NCI-H2107 (cell line): ENCODE results near the gene MAGI2.
"Not testable (repeated sequence)": the region's sequence is repeated elsewhere in the genome, so short reads cannot be mapped to it uniquely, and the experiment has no call there.

Experiments
- DNase-seq: peaks from one replicate; lab custom pipeline; 2025; lab: John Stamatoyannopoulos, UW

Gene MAGI2

DNA sequence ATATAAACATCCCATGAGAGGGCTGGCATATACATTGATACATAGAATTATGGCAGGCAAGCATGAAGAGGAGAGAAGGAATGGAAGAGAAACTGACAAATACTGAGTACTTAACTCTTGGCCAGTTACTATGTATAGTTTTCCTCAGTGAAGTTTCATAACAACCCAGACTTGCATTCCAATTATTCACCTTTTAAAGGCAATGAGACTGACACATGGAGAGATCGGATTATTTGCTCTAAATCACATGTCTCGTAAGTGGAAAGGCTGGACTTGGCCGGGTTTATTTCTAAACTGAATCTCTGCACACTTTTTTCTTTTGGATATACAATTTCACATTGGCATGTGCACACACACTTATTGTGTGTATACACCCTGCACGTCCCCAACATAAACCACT, 1106.6 kb downstream of the MAGI2 start:
- DNase-seq, result no peak

DNA sequence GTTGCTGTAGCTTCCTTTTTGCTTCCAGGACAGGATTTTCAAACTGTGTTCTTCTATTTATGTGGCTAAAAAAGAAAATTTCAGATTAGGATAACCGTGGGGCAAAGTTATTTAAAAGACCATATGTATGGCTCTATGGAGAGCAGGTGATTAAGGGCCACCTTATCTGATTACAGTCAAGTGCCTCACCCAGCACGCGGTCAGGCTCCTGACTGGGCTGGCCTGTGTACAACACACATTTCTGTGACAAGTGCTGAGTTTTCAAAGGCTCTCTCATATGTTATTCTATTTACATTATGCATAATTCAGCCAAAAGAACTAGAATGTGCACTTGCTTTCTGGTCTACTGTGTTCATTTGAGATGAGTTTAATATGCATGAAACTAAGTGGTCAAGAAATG, 1107.5 kb downstream of the MAGI2 start:
- DNase-seq, result no peak

DNA sequence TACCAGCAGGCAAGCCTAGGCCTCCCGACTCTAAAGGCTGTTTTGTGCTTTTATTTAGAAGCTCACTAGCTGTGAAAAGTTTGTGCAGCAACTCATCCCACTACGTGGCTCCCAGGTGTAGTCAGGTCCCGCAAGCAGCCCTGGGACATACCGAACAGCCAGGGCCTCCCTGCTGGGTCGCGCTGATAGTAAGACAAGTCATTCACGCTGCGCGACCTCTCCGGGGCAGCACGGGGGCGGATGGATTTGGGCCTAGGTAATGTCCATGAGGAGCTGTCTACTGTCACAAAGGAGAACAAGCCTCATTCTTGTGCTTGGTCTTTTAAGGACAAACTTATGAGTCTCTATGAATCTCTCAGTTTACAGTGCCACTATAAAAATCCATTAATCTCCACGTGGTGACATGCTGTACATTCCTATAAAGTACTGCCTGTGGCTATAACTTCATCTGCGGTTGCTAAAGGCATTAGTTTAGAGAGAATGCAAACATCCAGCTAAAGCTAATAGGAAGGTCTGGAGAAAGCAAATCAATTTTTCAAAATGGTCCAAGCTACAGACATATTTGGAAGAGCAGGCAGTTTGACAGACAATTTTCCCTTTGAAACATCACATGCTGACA, 1108.1 kb downstream of the MAGI2 start:
- DNase-seq, result no peak

DNA sequence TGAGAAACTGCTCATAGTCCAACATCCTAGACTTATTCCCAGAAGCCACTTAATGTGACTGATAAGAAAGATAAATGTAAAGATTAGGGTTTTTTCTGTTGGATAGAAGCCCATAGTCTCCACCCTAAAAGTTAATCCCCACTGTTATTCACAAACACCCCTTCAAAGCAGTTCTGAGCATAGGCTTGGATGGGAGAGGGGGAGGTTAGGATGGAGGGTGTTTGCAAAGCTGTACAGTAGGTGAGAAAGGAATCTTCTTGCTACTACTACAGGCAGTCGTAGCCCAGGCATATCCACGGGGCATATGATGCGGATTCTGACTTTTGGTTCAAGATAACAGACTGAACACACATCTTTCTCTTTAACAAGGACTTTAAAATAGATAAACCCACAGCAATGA, 1119.0 kb downstream of the MAGI2 start:
- DNase-seq, result no peak

DNA sequence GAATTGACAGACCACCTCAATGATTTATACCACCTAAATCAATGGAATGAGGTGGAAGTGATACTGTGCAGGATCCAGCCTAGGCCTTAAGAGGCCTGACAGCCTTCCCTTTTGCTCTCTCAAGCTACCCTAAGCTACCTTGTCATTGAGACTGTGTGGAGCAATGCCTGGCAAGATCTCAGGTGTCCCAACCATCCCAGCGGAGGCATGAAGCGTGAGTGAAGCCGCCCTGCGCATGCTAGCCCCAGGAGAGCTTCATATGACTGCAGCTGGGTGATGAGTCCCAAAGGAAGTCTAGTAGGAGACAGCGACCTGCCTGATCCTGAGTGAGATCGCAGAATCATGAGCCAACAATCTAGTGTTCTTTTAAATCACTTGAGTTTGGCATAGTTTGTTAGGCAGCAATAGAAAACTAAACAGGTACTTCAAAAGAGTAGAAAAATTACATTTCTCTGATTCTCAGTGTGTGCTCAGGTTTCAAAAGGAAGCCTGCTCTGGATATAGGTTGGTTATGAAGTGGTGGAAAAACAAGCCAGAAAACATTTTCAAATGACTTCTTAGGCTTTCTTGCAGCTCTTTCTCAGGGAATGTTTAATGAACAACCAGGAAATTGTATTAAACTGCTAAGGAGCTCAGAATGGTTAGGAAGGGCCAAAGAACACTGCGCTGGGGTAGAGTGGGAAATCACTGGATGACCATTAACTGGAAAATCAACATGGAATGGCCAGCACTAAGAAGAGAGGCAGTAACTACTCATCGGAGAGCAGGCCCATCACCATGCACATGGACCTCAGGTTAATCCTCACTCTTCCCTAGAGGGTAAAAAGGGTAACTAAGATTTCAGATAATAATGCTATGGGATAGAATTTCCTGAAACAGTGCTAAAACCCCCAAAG, 1119.7 kb downstream of the MAGI2 start:
- DNase-seq, result no peak

DNA sequence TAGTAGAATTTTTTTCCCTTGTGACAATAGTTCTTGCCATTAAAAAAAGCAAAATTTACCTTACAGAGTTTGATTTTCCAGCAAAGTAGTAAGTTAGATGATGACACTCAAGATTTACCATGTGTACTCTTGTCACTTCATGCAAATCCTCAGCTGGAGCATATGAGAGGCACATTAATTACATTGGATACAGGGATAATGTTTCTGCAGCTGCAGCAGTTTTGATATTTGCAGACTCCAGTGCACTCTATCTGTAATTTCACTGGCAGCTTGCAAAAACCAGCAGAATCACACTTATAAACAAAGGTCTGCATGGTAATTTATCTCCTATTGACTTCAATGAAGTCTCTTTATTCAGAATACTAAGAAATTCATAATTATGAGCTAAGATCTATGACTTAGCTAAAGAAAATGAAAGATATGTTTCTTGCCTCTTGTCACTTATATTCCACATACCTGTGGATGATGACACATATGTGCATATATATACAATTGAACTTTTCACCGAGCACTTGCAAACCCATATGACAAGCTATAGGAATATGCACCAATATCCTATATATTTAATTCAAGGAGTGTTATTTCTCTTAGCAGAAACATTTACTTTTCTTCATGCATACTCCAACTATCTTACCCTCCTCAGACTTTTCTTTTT, 1124.3 kb downstream of the MAGI2 start:
- DNase-seq, result no peak

DNA sequence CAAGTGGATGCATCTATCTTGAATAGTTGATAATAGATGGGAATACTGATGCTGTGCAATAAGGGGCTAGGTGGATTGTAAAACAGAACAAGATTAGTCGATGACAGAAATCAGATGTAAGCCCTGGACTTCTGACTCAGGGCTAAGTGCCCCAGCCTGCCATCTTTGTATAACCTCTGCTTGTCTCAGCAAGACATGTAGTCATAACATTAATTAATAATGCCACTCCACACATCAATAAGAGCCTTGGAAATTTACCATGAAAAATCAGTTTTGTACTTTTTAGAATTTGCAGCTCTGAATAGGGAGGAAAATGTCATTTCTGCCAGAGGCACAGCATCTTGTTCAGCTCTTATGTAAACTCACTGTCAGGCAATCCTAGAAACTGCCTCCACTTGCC, 1125.7 kb downstream of the MAGI2 start:
- no peak for DNase-seq

DNA sequence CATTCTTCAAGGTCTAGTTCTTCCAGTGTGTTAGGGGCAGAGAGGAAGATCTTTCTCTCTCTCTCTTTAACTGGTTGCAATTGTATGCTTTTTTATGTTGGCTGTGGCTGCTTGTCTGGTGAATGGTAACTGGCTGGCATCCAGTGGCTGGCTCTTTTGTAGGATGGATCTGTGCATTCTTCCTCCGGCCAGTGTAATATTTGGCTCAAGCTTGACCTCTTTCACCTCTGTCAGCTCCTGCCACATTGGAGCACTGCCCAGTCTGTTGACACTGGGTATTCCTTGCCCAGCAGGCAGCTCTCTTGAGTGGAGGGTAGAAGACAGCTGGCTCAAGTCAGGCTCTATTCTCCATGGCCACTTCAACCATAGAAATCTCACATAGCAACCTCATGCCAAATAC, 1126.6 kb downstream of the MAGI2 start:
- DNase-seq, result no peak

DNA sequence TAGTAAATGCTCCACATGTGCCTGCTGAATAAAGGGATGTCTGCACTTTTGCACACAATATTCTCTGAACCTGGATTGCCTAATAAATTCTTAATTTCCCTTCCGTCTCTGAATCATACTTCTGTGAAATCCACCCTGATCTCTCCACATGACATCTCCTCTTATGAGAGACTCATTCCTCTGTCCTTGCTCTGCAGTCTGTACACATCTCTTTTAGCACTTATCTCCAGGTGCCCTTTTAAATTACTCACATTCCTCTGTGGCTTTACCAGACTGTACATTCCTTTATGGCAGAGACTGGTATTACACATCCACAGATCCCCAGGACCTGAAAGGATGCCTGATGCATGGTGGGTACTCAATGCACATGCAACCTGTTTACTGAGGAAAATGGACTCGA, 1127.3 kb downstream of the MAGI2 start:
- no peak for DNase-seq

DNA sequence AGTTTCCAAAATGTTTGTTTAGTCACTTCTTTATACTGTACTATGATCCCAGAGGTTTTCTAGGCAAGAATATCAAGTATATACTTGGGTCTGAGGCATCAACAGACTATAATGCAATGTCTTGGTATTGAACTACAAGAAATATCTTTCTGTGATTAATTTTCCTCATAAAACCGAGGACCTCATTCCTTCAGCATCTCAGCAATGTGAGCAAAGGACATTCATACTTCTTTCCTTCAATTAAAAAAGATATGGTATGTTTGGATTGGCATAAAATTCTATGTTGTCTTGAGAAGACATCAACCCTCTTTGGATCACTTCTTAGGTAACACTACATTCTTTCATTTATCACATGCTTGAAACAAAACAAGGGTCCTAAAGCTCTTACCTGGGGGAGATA, 1130.3 kb downstream of the MAGI2 start:
- DNase-seq, result no peak

DNA sequence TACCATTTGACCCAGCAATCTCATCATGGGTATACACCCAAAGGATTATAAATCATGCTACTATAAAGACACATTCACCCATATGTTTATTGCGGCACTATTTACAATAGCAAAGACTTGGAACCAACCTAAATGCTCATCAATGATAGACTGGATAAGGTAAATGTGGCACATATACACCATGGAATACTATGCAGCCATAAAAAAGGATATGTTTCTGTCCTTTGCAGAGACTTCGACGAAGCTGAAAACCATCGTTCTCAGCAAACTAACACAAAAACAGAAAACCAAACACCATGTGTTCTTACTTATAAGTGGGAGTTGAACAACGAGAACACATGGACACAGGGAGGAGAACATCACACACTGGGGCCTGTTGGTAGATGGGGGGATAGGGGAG, 1131.2 kb downstream of the MAGI2 start:
- not testable (repeated sequence) for DNase-seq

DNA sequence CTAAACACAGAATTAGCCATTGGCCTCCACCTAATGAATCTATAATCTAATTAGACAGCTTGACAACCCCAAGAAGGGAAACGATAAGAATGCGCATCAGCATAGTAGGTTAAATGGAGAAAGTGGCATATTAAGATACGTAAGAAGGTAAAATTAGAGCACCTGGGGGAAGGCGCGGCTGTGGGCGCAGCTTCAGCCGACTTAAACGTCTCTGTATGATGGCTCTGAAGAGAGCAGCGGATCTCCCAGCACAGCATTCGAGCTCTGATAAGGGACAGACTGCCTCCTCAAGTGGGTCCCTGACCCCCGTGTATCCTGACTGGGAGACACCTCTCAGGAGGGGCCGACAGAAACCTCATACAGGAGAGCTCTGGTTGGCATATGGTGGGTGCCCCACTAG, 1136.1 kb downstream of the MAGI2 start:
- DNase-seq, result no peak

DNA sequence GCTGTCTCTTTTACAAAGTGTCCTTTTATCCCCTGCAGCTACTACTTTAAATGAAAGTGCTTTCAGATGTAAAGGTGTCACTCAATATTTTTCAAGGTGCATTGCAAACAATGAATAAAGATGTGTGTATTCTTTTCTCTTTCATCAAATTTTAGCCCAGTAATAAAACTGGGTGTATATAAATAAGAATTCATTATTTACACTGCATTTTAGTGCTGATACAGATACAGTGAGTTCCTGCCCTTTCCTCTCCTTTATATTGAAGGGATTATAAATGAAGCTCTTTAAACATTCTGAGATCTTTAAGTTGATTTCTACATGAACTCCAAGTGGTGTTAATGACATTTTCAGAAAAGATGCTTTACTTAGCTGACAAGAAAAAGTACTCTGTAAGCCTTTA, 1137.4 kb downstream of the MAGI2 start:
- DNase-seq, result no peak

DNA sequence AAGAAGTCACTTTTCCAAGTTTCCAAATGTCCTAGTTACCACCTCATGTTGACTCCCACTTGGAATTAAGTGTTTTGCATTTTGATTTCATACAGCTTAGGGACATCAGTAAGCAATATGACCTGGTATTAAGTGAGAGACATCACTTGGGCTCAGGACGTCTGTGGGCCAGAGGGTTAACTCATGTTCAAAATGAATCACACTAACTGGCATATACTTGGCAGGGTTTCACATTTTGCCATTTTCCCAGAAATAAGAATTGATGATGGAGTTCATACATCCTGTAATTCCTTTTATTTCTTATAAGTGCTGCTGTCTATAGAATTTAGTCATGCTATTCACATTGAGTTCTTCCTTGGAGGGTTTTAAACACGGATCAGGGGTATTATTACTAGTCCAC, 1138.3 kb downstream of the MAGI2 start:
- no peak for DNase-seq

DNA sequence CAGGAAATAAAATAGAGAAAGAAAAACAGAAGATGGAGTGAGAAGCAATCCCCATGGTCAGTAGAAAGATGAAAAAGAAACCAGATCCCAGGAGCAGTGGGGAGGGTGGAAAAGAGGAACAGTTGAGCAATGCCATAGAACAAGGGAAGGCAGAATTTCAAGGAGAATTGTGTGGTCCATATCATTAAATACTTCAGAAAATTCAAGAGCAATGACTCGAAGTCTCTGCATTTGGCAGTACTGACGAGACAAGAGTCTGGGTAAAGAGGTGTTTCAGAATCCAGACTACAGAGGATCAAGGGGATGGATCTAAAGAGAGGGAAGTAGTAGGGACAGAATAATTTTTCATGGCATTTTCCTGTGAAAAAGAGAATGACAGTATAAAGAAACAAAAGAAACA, 1142.3 kb downstream of the MAGI2 start:
- no peak for DNase-seq

DNA sequence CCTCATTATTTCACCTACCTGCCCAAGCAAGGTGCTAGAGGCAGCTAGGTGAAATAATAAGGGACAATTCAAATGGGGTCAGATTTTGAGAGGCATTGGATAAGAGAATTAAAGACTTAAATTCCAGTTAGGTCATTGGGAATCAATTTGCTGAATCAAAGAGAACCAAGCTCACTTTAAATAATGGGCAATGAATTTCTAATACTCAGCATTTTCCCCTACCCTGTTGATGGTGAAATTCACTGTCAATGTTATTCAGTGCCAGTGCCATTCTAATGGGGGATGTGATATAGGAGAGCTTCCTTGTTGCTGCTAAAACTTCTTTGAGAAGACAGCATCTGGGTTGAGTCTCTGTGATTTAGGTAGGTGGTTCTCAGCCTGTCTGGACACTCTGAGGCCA, 1145.6 kb downstream of the MAGI2 start:
- no peak for DNase-seq

DNA sequence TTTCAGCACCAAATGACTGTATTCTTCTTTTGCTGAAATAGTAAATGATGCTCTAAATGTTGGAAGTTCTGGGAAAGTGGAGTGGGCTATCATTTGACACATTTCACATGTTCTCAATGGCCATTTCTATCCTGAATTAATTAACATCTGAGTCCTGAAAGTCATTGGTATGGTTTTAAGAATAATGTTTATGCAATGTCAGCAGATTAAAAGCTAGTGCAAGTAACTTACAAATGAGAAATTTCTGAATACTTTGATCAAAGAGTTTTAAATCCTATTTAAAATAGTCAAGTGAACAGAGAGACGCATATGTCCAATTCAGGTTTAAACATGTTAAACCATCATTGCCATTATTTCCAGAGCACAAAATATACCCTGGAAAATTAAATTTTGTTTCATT, 1146.8 kb downstream of the MAGI2 start:
- DNase-seq, result no peak

DNA sequence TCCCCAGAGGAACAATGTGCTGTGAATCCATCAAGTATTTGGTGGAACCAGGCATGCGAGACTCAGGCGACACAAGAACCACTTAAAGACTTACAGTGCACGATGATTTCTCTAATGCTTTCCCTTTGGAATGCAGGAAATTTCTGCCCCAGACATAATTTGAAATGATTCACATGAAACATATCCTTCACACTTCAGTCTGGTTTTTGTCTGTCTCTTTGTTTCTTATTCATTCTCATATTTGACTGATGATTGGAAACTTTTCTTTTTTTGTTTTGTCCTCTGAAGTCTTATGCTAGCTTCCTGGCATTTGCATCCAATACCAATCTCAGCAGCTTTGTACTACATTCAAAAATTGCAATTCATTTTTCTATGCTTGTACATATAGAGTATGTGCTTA, 1152.1 kb downstream of the MAGI2 start:
- no peak for DNase-seq

DNA sequence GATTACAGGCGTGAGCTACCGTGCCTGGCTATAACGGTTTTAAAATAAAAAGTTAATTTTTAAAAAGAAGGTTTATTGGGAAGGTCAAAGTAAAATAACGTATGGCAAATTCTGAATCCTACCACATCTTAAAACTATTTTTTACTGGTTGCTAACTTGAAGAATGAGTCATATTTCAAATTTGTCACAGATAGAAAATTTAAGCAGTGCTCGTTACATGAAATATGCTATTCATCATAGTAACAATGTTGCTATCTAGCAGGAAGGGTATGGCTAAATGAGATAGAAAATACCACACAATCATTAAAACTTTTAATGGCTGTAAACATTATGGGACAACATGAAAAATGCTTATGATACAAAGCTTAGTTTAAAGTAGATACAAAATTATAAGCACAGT, 1154.4 kb downstream of the MAGI2 start:
- no peak for DNase-seq

DNA sequence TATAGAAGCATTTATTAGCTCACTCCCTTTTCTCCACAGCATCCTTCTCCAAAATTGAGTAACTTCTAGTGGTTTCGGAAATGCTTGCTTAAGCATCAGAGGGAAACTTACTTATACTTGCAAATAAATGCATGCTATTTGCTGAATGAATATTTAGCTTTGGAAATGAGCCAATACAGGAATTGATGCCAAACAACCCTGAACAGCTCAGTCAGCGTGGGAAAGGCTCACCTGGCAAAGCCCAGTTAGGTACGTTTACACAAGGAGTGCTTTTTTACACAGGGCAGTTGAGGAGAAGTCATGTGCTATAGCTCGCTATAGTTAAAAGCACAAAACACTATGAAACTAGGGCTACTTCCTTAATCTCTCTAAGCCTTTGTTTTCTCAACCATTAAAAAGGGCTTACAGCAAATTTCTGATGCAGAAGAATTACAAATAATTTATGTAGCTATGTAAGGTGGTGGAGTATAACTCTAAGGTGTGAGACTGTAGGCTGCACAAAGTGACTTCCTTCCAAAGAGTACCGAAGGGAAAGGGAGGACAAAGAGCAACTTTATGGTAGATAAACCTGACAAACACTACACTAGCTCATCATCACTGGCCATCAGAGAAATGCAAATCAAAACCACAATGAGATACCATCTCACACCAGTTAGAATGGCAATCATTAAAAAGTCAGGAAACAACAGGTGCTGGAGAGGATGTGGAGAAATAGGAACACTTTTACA, 1156.7 kb downstream of the MAGI2 start:
- DNase-seq, result no peak

DNA sequence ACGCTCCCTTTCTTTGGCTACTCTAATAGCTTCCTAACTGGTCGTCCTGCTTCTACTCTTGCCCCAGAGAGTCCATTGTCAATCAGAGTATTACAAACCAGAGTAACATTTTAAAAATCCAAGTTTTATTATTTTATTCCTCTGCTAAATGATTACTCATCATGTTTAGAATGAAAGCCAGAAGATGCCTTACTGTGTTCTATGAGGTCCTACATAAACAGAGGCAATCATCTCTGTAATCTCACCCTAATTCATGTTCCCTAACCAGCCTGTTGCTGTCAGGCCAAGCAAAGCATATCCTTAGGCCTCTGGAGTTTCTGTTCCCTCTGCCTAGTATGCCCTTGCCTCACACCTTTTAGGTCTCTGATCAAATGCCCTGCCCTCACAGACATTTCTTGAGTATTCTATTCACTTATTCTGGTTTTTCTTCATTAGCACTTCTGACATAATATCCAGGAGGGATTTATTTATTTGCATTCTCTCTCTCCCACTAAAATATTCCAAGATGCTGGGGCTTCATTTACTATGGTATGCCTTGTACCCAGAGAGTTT, 1157.3 kb downstream of the MAGI2 start:
- DNase-seq, result no peak

DNA sequence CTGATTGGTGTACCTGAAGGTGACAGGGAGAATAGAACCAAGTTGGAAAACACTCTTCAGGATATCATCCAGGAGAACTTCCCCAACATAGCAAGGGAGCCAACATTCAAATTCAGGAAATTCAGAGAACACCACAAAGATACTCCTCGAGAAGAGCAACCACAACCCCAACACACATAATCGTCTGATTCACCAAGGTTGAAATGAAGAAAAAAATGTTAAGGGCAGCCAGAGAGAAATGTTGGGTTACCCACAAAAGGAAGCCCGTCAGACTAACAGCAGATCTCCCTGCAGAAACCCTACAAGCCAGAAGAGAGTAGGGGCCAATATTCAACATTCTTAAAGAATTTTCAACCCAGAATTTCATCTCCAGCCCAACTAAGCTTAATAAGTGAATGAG, 1164.0 kb downstream of the MAGI2 start:
- not testable (repeated sequence) for DNase-seq
